T-cell (primary cell): ENCODE results near the gene SLC15A4. TPM values are rescaled to one million over a fixed set of nuclear protein-coding genes. Genes with fewer than 3 reads are reported as not detected.
A peak's percentile ranks its signal among the peaks of the same experiment; 100 is the strongest.

Experiments
- ATAC-seq, 4 experiments: fragments of 200-7000 bp in 3 of 4; fragments of 150-1000 bp in 1 of 4; cut with Tn5 transposase; replicated peaks in 1 of 4; 1 replicate in 3 of 4; 2 replicates in 1 of 4; pipeline ENCODE4 v1.10.0; 2021; ENCODE audit warnings: moderate library complexity in 3 of 4, mild to moderate bottlenecking in 2 of 4, moderate number of reproducible peaks in 1 of 4
- CTCF ChIA-PET, 2 donors: fragments of 300-600 bp; sonication (Branson Sonifier 250); formaldehyde crosslinking; loops; one replicate each; lab custom pipeline; 2022; ENCODE audit warnings: antibody characterized with exemption in 2 of 2; lab: Charles Lee
- POLR2A ChIA-PET, 2 donors: fragments of 300-600 bp; sonication (Branson Sonifier 250); formaldehyde crosslinking; loops; one replicate each; lab custom pipeline; 2022; ENCODE audit warnings: antibody characterized with exemption in 2 of 2; lab: Charles Lee
- DNase-seq, 35 experiments: peaks; one replicate each; pipeline versions ENCODE4 v3.0.0 to v3.0.0-alpha.2; 2013 to 2023
- H3K27ac ChIP-seq: one replicate; pipeline ENCODE4 v1.5.1; 2013; ENCODE audit warnings: low read length
- H3K27me3 ChIP-seq, 2 experiments: replicated peaks in 1 of 2; 1 replicate in 1 of 2; 2 replicates in 1 of 2; pipeline versions ENCODE4 v1.6.1 to v1.7.0; 2013; ENCODE audit warnings: low read length in 1 of 2, mixed read lengths in 1 of 2; ENCODE audit not compliant: control insufficient read depth in 2 of 2, insufficient read depth in 2 of 2; ENCODE audit errors: extremely low read depth in 1 of 2
- H3K36me3 ChIP-seq, 2 donors: 1 replicate in 1 of 2; 2 replicates in 1 of 2; pipeline versions ENCODE4 v1.6.1 to v1.7.0; 2013; ENCODE audit warnings: low read length in 1 of 2; ENCODE audit not compliant: control insufficient read depth in 2 of 2, insufficient read depth in 1 of 2; ENCODE audit errors: extremely low read depth in 1 of 2
- H3K4me1 ChIP-seq, 2 experiments: 1 replicate in 1 of 2; 2 replicates in 1 of 2; pipeline versions ENCODE4 v1.6.1 to v1.7.0; 2013; ENCODE audit warnings: low read length in 2 of 2, mixed read lengths in 1 of 2; ENCODE audit not compliant: insufficient read depth in 2 of 2, control insufficient read depth in 1 of 2; ENCODE audit errors: extremely low read depth in 1 of 2
- H3K4me3 ChIP-seq, 2 donors: 1 replicate in 1 of 2; 2 replicates in 1 of 2; pipeline versions ENCODE4 v1.5.1 to v1.7.0; 2013; ENCODE audit warnings: mild to moderate bottlenecking in 2 of 2, low read length in 1 of 2, moderate library complexity in 1 of 2; ENCODE audit not compliant: control insufficient read depth in 1 of 2; ENCODE audit errors: extremely low read depth in 1 of 2
- H3K9me3 ChIP-seq: 2 replicates; pipeline ENCODE4 v1.7.0; 2013
- H3K27ac Mint-ChIP-seq, 2 donors: one replicate each; pipeline ENCODE4 v1.8.0; 2020 to 2021; ENCODE audit warnings: mild to moderate bottlenecking in 2 of 2, mixed read lengths in 2 of 2
- H3K27me3 Mint-ChIP-seq, 2 donors: one replicate each; pipeline ENCODE4 v1.8.0; 2021 to 2022; ENCODE audit warnings: mixed read lengths in 2 of 2
- H3K36me3 Mint-ChIP-seq: one replicate; pipeline ENCODE4 v1.8.0; 2021; ENCODE audit warnings: mixed read lengths
- H3K4me1 Mint-ChIP-seq, 3 donors: one replicate each; pipeline ENCODE4 v1.8.0; 2020 to 2022; ENCODE audit warnings: mixed read lengths in 3 of 3, mild to moderate bottlenecking in 1 of 3
- H3K4me3 Mint-ChIP-seq, 3 donors: one replicate each; pipeline ENCODE4 v1.8.0; 2020 to 2022; ENCODE audit warnings: mild to moderate bottlenecking in 3 of 3, mixed read lengths in 3 of 3, moderate library complexity in 3 of 3
- H3K9me3 Mint-ChIP-seq, 3 donors: one replicate each; pipeline ENCODE4 v1.8.0; 2020 to 2022; ENCODE audit warnings: mixed read lengths in 3 of 3
- WGBS: methylation state at CpG from one replicate; pipeline ENCODE4 v1.1.5; 2013; ENCODE audit warnings: missing lambda C conversion rate; ENCODE audit not compliant: insufficient coverage; 5-methylcytosine and 5-hydroxymethylcytosine counted together
- total RNA-seq, 35 experiments: library from RNA in 6 of 35; stranded (reverse) in 6 of 35; fragments of 120-200 nt in 1 of 35; gene quantifications; one replicate each; pipeline versions ENCODE4 v1.2.1 to v1.2.4 and lab custom pipeline; 2013 to 2026

Gene SLC15A4
- total RNA-seq (10 to 100 TPM; 17.6 to 31.0 (median 20.9) TPM), total RNA-seq (lab: John Stamatoyannopoulos, UW) (13.6 to 41.9 (median 23.4) reads per million in 29 experiments)
- 28.7 TPM for total RNA-seq (2013)

DNA sequence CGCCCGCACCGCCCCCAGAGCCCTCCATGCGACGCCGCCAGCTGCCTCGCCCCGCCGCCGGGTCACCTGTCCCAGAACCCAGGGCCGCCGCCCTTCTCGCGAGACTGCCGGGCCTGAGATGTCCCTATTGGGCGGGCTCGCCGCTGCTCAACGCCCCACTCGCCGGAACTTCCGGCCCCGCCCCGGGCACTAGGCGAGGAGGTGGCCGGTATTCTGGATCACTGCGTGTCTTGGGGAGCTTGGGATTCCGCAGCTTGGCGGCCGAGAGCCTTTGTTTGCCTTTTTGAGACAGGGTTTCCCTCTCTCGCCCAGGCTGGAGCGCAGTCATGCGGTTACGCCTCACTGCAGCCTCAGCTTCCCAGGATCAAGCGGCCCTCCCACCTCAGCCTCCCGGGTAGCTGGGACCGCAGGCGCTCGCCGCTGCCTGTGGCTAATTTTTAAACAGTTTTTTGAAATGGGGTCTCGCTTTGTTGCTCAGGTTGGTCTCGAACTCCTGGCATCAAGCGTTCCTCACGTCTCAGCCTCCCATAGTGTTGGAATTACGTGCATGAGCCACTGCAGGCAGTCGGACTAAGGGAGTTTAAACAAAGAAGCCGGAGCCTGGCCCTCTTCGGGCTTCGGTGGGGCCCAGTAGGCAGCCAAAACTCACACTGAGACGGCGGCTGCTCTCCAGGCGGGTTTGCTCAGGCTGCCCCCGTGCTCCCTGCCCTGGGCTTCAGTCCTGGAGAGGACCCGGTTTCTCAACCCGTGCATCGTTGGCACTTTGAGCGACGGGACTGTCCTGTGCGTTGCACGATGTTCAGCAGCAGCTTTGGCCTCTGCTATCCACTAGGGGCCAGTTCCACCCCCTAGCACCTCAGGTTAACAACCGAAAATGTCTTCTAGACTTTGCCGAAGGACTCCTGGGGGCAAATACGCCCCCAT, at the start of gene SLC15A4:
TSS of gene SLC15A4 (minus strand) at position 43 of the 924 bp plus-strand sequence. CDS start at position 28, 15 bp downstream.
- ATAC-seq (peak; percentile 90 to 95 (median 94)), DNase-seq (peak; percentile 75 to 92 (median 86))
- CTCF ChIA-PET, result interaction anchor here in 1 of 2 donors (1.4 kb wide), 1 partner anchor 41 kb away, joined by 7 read pairs; no protein-coding TSS in a partner anchor
- peak within 1 kb of the TSS; percentile 27 to 52 for H3K27ac Mint-ChIP-seq
- Histone ChIP-seq H3K9me3 (no peaks in the 10 kb centered on the region), H3K27me3 (peaks cover 0 to 7% of the 10 kb centered on the region in 2 experiments), H3K36me3 (peaks cover 0 to 8% of the 10 kb centered on the region in 2 donors), H3K4me3 (peak within 1 kb of the TSS; percentile 77 to 84), H3K27ac (peak within 1 kb of the TSS; percentile 54), H3K4me1 (peaks cover 9 to 43% of the 10 kb centered on the region in 2 experiments)
- 14% methylated on average over 61 of the region's 63 CpGs for WGBS
- POLR2A ChIA-PET, result interaction anchor here in 1 of 2 donors (0.8 kb wide), 1 partner anchor 26 kb away, joined by 3 read pairs; no protein-coding TSS in a partner anchor
- H3K27me3 Mint-ChIP-seq, result peaks cover 4% of the 10 kb centered on the region in 2 donors
- peaks cover 29 to 37% (median 32%) of the 10 kb centered on the region in 3 donors for H3K4me1 Mint-ChIP-seq
- H3K4me3 Mint-ChIP-seq, result peak within 1 kb of the TSS; percentile 77 to 81 (median 80)
- H3K36me3 Mint-ChIP-seq, result peaks cover 14% of the 10 kb centered on the region
- peaks cover 0 to 7% (median 0%) of the 10 kb centered on the region in 3 donors for H3K9me3 Mint-ChIP-seq

DNA sequence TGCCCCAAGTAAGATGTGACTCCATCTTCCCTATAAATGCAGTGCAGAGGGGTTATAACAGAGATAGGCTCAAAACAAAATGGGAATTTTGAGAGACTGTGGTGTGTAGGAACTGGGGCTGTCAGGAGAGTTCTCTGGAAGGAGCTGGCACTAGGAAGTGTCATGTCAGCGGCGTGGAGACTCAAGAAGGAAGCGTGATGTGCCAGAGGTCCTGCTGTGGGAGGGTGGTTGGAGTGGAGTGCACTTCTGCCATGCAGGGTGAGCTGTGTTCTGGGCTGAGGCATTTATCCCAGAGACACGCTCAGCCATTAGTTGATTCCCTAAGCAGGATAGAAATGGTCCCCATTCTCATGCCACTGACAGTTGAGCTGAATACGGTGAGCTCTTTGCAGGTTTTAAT, 48.5 kb upstream of the SLC15A4 start:
- ATAC-seq (no peak), DNase-seq (no peak)
- POLR2A ChIA-PET, result no interaction called here
- Mint-ChIP-seq H3K36me3 (peaks cover 5% of the 10 kb centered on the region), H3K27me3 (peaks cover 2 to 3% of the 10 kb centered on the region in 2 donors), H3K4me3 (no peak overlapping the region), H3K9me3 (peaks cover 6 to 16% (median 8%) of the 10 kb centered on the region in 3 donors), H3K4me1 (no peaks in the 10 kb centered on the region), H3K27ac (no peak overlapping the region)
- H3K27me3 ChIP-seq, result peaks cover 0 to 2% of the 10 kb centered on the region in 2 experiments
- no peak overlapping the region for H3K27ac ChIP-seq
- no peaks in the 10 kb centered on the region for H3K4me1 ChIP-seq
- WGBS, result 71% methylated on average over 3 of the region's 5 CpGs
- H3K36me3 ChIP-seq, result no peaks in the 10 kb centered on the region
- no peaks in the 10 kb centered on the region for H3K9me3 ChIP-seq
- CTCF ChIA-PET, result no interaction called here
- no peak overlapping the region for H3K4me3 ChIP-seq

DNA sequence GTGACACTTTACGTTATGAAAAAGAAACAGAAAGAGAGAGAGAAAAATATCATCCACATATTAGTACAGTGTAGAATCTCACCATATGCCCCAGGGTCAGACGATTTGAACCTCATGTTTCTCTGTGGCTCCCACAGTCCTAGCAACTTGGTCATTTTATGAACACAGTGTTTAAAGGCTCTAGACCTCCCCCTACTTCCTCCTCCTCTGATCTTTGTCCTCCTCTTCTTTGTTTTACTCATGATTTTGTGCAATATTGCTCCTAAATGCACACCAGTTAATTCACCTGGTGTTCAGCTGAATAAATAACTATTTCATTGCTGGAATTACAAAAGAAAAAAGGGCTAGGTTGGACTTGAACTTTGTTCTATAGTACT, 47.7 kb upstream of the SLC15A4 start:
- no CpG with 5 or more reads among the region's 2 CpGs for WGBS
- H3K27ac Mint-ChIP-seq, result no peak overlapping the region
- peaks cover 3 to 10% (median 6%) of the 10 kb centered on the region in 3 donors for H3K9me3 Mint-ChIP-seq
- no peak overlapping the region for H3K27ac ChIP-seq
- H3K4me1 Mint-ChIP-seq, result no peaks in the 10 kb centered on the region
- peaks cover 2% of the 10 kb centered on the region for H3K36me3 Mint-ChIP-seq
- ATAC-seq (no peak), DNase-seq (no peak)
- peaks cover 2 to 3% of the 10 kb centered on the region in 2 donors for H3K27me3 Mint-ChIP-seq
- no peaks in the 10 kb centered on the region for H3K4me1 ChIP-seq
- H3K4me3 Mint-ChIP-seq, result no peak overlapping the region
- no peaks in the 10 kb centered on the region for H3K36me3 ChIP-seq
- ChIA-PET POLR2A (no interaction called here), CTCF (no interaction called here)
- H3K4me3 ChIP-seq, result no peak overlapping the region
- H3K9me3 ChIP-seq, result no peaks in the 10 kb centered on the region
- H3K27me3 ChIP-seq, result peaks cover 0 to 2% of the 10 kb centered on the region in 2 experiments

DNA sequence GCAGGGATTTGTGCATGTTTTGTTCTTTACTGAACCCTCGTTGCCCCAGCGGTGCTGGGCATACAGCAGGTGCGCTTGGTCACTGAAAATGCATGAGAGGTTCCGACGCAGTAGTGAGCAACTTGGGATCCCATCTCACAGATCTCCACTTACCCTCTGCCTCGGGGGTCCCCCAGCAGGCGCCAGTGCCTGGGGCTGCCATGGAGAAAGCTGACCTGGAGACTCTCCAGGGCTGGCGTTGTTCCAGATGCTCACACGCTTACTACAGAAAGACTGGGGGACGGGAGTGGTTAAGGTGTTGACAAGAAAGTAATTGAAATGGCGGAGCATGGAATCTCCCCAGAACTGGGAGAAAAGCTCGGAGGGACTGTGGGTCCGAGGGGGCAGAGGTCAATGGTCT, 43.7 kb upstream of the SLC15A4 start:
- ChIA-PET CTCF (no interaction called here), POLR2A (no interaction called here)
- H3K27me3 Mint-ChIP-seq, result peaks cover 2 to 3% of the 10 kb centered on the region in 2 donors
- peaks cover 0 to 9% (median 0%) of the 10 kb centered on the region in 3 donors for H3K4me1 Mint-ChIP-seq
- Histone ChIP-seq H3K9me3 (no peaks in the 10 kb centered on the region), H3K27ac (no peak overlapping the region), H3K36me3 (no peaks in the 10 kb centered on the region), H3K4me1 (no peaks in the 10 kb centered on the region), H3K27me3 (peaks cover 0 to 2% of the 10 kb centered on the region in 2 experiments), H3K4me3 (no peak overlapping the region)
- ATAC-seq, result no peak
- WGBS, result 83% methylated on average over 9 of the region's 13 CpGs
- no peak overlapping the region for H3K27ac Mint-ChIP-seq
- H3K4me3 Mint-ChIP-seq, result no peak overlapping the region
- no peaks in the 10 kb centered on the region for H3K9me3 Mint-ChIP-seq
- no peaks in the 10 kb centered on the region for H3K36me3 Mint-ChIP-seq
- DNase-seq, result no peak

DNA sequence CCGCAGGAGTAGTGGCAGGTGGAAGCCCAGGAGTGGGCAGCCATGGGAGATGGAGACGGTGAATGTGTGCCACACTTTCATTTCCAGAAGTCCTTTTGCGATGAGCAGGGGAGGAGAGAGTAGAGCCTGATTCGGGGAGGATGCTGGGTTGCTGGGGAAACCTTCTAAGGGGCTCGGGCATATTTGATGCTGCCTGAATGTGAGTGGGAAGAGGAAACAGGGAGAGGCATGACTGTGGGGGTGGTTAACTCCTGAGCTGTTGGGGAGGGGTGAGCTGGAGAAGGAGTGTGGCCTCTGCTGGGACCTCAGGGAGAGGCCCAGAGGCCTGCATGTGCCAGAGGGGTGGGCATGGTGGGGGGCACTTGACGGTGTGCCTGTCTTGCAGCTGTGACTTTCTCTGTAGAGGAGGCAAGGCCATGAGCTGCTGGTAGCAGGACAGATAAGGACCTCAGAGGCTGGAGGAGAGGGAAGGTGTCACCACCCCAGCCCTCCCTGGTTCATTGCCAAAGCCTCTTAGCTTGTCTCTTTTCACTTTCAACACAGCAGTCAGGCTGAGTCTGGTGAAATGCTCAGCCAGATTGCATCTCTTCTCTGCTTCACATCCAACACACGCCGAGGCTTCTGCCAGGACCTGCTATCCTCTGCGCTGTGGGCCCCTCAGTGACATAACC, 40.9 kb upstream of the SLC15A4 start:
- no peaks in the 10 kb centered on the region for H3K9me3 Mint-ChIP-seq
- H3K36me3 Mint-ChIP-seq, result no peaks in the 10 kb centered on the region
- peaks cover 0 to 9% (median 0%) of the 10 kb centered on the region in 3 donors for H3K4me1 Mint-ChIP-seq
- H3K27ac Mint-ChIP-seq, result no peak overlapping the region
- H3K4me1 ChIP-seq, result no peaks in the 10 kb centered on the region
- H3K27me3 Mint-ChIP-seq, result peaks cover 3% of the 10 kb centered on the region in 2 donors
- WGBS, result 62% methylated on average over 8 of the region's 9 CpGs
- no peak overlapping the region for H3K27ac ChIP-seq
- CTCF ChIA-PET, result interaction anchor here in 1 of 2 donors (0.6 kb wide), 1 partner anchor 163 kb away, joined by 4 read pairs; no protein-coding TSS in a partner anchor
- peaks cover 0 to 2% of the 10 kb centered on the region in 2 experiments for H3K27me3 ChIP-seq
- no peaks in the 10 kb centered on the region for H3K9me3 ChIP-seq
- POLR2A ChIA-PET, result no interaction called here
- no peak overlapping the region for H3K4me3 ChIP-seq
- H3K4me3 Mint-ChIP-seq, result no peak overlapping the region
- DNase-seq (no peak), ATAC-seq (no peak)
- H3K36me3 ChIP-seq, result no peaks in the 10 kb centered on the region

DNA sequence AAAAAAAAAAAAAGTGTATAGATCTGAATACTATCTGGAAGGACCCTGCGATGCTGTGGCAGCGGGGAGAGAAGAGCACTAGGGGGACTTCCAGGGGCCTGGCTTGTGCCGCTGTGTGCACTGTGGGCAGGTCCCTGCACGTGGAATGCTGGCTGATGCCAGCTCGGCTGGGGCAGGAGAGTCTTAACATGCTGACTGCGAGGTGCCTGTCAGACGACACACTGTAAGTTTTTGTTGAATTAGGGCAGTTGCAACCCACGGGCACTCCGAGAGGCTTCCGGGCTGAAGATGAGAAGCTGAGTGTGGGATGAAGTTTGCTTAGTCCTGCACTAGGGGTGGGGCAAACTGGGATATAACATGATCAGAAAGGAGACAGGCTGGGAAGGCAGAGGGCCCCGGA, 40.2 kb upstream of the SLC15A4 start:
- no peak overlapping the region for H3K4me3 Mint-ChIP-seq
- Histone ChIP-seq H3K9me3 (no peaks in the 10 kb centered on the region), H3K4me3 (no peak overlapping the region), H3K27me3 (peaks cover 0 to 5% of the 10 kb centered on the region in 2 experiments), H3K36me3 (no peaks in the 10 kb centered on the region), H3K27ac (no peak overlapping the region), H3K4me1 (no peaks in the 10 kb centered on the region)
- no peaks in the 10 kb centered on the region for H3K36me3 Mint-ChIP-seq
- ChIA-PET POLR2A (no interaction called here), CTCF (no interaction called here)
- no peaks in the 10 kb centered on the region for H3K9me3 Mint-ChIP-seq
- H3K27ac Mint-ChIP-seq, result no peak overlapping the region
- DNase-seq (no peak), ATAC-seq (no peak)
- H3K27me3 Mint-ChIP-seq, result peaks cover 6% of the 10 kb centered on the region in 2 donors
- 78% methylated on average over 8 of the region's 11 CpGs for WGBS
- H3K4me1 Mint-ChIP-seq, result peaks cover 0 to 9% (median 0%) of the 10 kb centered on the region in 3 donors
